Activated CD4-positive, alpha-beta T cell treated with anti-CD3 and anti-CD28 coated beads for 36 hours (primary cell): ENCODE data around the gene PRCP. TPM values are rescaled to one million over a fixed set of nuclear protein-coding genes. Genes with fewer than 3 reads are reported as not detected.

ENCODE experiments used
- ATAC-seq: fragments of 200-7000 bp; cut with Tn5 transposase; one replicate; pipeline ENCODE4 v1.10.0; 2021; ENCODE audit warnings: mild to moderate bottlenecking, moderate library complexity
- CTCF ChIA-PET: fragments of 350-600 bp; sonication (Branson Sonifier 250); formaldehyde crosslinking; loops from one replicate; lab custom pipeline; 2021; ENCODE audit warnings: antibody characterized with exemption; lab: Charles Lee
- POLR2A ChIA-PET: fragments of 350-600 bp; sonication (Branson Sonifier 250); formaldehyde crosslinking; loops from one replicate; lab custom pipeline; 2021; ENCODE audit warnings: antibody characterized with exemption, inconsistent platforms; lab: Charles Lee
- DNase-seq: peaks from one replicate; pipeline ENCODE4 v3.0.0-alpha.2; 2020
- H3K27ac Mint-ChIP-seq: one replicate; pipeline ENCODE4 v1.8.0; 2021; ENCODE audit warnings: mixed read lengths
- H3K27me3 Mint-ChIP-seq: one replicate; pipeline ENCODE4 v1.8.0; 2021; ENCODE audit warnings: mixed read lengths
- H3K36me3 Mint-ChIP-seq: one replicate; pipeline ENCODE4 v1.8.0; 2021; ENCODE audit warnings: low read depth, mixed read lengths
- H3K4me1 Mint-ChIP-seq: one replicate; pipeline ENCODE4 v1.8.0; 2021; ENCODE audit warnings: mixed read lengths
- H3K4me3 Mint-ChIP-seq: one replicate; pipeline ENCODE4 v1.8.0; 2021; ENCODE audit warnings: mild to moderate bottlenecking, moderate library complexity, mixed read lengths
- H3K9me3 Mint-ChIP-seq: one replicate; pipeline ENCODE4 v1.8.0; 2021; ENCODE audit warnings: low read depth, mixed read lengths
- intact Hi-C, 2 experiments: fragments of 100-400 bp; cut with DNase I in 1 of 2; cut with micrococcal nuclease in 1 of 2; formaldehyde crosslinking; loops; one replicate each; pipeline versions ENCODE4 v1.14.2 to v1.15.1; 2022 to 2024; cut with DNase I, micrococcal nuclease
- total RNA-seq, 2 experiments: library from RNA; stranded (reverse); gene quantifications; one replicate each; pipeline ENCODE4 v1.2.3, GENCODE V29; 2021

Gene PRCP
- total RNA-seq, 2 experiments from 2014 or later: 18.2 to 23.4 TPM

GRCh38 chr11:82782825-82783374, 117.3 kb downstream of the PRCP start:
- Mint-ChIP-seq H3K4me1 (no peaks in the 10 kb centered on the region), H3K4me3 (no peak overlapping the region), H3K36me3 (peaks cover 2% of the 10 kb centered on the region), H3K9me3 (no peaks in the 10 kb centered on the region), H3K27ac (no peak overlapping the region), H3K27me3 (peaks cover 2% of the 10 kb centered on the region)
- ChIA-PET POLR2A (no interaction called here), CTCF (no interaction called here)
- no peak for DNase-seq
- ATAC-seq: no peak
- intact Hi-C loops: no loop called here

GRCh38 chr11:82778776-82779175, 121.5 kb downstream of the PRCP start:
- intact Hi-C loops: no loop called here
- ATAC-seq (no peak), DNase-seq (no peak)
- Mint-ChIP-seq H3K9me3 (peaks cover 16% of the 10 kb centered on the region), H3K27me3 (peaks cover 5% of the 10 kb centered on the region), H3K27ac (no peak overlapping the region), H3K4me1 (no peaks in the 10 kb centered on the region), H3K36me3 (peaks cover 2% of the 10 kb centered on the region), H3K4me3 (no peak overlapping the region)
- CTCF ChIA-PET: interaction anchor here (1.3 kb wide), 1 partner anchor 78 kb away, joined by 3 read pairs; no protein-coding TSS in a partner anchor
- POLR2A ChIA-PET: no interaction called here

- Mint-ChIP-seq H3K4me3 (no peak overlapping the region), H3K36me3 (peaks cover 2% of the 10 kb centered on the region), H3K4me1 (no peaks in the 10 kb centered on the region), H3K27me3 (peaks cover 7% of the 10 kb centered on the region), H3K9me3 (peaks cover 16% of the 10 kb centered on the region), H3K27ac (no peak overlapping the region)
- ATAC-seq (no peak), DNase-seq (no peak)
- ChIA-PET POLR2A (no interaction called here), CTCF (interaction anchor here (0.6 to 2.0 kb wide), 9 partner anchors 8 to 849 kb away, joined by 3 to 7 read pairs (median 4); partner anchors contain the start of gene FAM181B)
- intact Hi-C loops: no loop called here
Observed at GRCh38 chr11:82776377-82776776, 123.9 kb downstream of the PRCP start.

- peak; percentile 79 for ATAC-seq
- Mint-ChIP-seq H3K9me3 (peaks cover 16% of the 10 kb centered on the region), H3K4me1 (no peaks in the 10 kb centered on the region), H3K36me3 (peaks cover 2% of the 10 kb centered on the region), H3K27ac (no peak overlapping the region), H3K27me3 (peaks cover 7% of the 10 kb centered on the region), H3K4me3 (no peak overlapping the region)
- ChIA-PET POLR2A (interaction anchor here (0.6 kb wide), 1 partner anchor 51 kb away, joined by 3 read pairs; no protein-coding TSS in a partner anchor), CTCF (interaction anchor here (0.6 to 2.0 kb wide), 11 partner anchors 13 to 849 kb away, joined by 3 to 7 read pairs (median 4); partner anchors contain the start of gene FAM181B)
- DNase-seq: peak; percentile 56
- intact Hi-C loops: no loop called here
Observed at GRCh38 chr11:82775736-82776346, 124.4 kb downstream of the PRCP start.

GRCh38 chr11:82775218-82775617, 125.0 kb downstream of the PRCP start:
- Mint-ChIP-seq H3K4me1 (no peaks in the 10 kb centered on the region), H3K9me3 (peaks cover 16% of the 10 kb centered on the region), H3K27ac (no peak overlapping the region), H3K27me3 (peaks cover 6% of the 10 kb centered on the region), H3K36me3 (peaks cover 2% of the 10 kb centered on the region), H3K4me3 (no peak overlapping the region)
- intact Hi-C loops: no loop called here
- no peak for ATAC-seq
- no peak for DNase-seq
- ChIA-PET POLR2A (interaction anchor here (0.6 kb wide), 1 partner anchor 50 kb away, joined by 3 read pairs; no protein-coding TSS in a partner anchor), CTCF (interaction anchor here (0.5 to 2.0 kb wide), 7 partner anchors 12 to 1719 kb away, joined by 3 to 7 read pairs (median 3); partner anchors contain the start of gene FAM181B)

Other genes starting within 250 kb of the PRCP start
- gene FAM181B, start 166.6 kb downstream of the PRCP start, total RNA-seq: not detected
- gene DDIAS, start 1.3 kb upstream of the PRCP start, total RNA-seq: 10 to 100 TPM; 16.9 to 23.5 TPM
- 10 to 100 TPM; 11.4 to 13.2 TPM for gene RAB30, start 171.5 kb upstream of the PRCP start, total RNA-seq